Measurements from ENCODE around the gene PRKCG. TPM values are rescaled to one million over a fixed set of nuclear protein-coding genes. Genes with fewer than 3 reads are reported as not detected.

The PRKCG gene
- polyA plus RNA-seq, 1 experiment, result not detected

GRCh38 chr19:53894707-53895106, 12.7 kb downstream of the PRKCG start:
- CTCF ChIA-PET, result interaction anchor here (0.9 kb wide), 1 partner anchor 9 kb away, joined by 3 read pairs; no protein-coding TSS in a partner anchor
- Histone ChIP-seq H3K4me3 (ENCODE audit: low read depth, low read length) (no peak overlapping the region), H3K36me3 (ENCODE audit: control insufficient read depth, insufficient read depth, low read length) (no peaks in the 10 kb centered on the region), H3K27me3 (ENCODE audit: control insufficient read depth, insufficient read depth, low read length) (peaks cover 5% of the 10 kb centered on the region; the same call in 1 of the 2 replicates)
- DNase-seq (ENCODE audit: low read depth), result no peak
- TF ChIP-seq, protein P1, sequence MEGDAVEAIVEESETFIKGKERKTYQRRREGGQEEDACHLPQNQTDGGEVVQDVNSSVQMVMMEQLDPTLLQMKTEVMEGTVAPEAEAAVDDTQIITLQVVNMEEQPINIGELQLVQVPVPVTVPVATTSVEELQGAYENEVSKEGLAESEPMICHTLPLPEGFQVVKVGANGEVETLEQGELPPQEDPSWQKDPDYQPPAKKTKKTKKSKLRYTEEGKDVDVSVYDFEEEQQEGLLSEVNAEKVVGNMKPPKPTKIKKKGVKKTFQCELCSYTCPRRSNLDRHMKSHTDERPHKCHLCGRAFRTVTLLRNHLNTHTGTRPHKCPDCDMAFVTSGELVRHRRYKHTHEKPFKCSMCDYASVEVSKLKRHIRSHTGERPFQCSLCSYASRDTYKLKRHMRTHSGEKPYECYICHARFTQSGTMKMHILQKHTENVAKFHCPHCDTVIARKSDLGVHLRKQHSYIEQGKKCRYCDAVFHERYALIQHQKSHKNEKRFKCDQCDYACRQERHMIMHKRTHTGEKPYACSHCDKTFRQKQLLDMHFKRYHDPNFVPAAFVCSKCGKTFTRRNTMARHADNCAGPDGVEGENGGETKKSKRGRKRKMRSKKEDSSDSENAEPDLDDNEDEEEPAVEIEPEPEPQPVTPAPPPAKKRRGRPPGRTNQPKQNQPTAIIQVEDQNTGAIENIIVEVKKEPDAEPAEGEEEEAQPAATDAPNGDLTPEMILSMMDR (IDR thresholded peaks at IDR 0.05; ENCODE audit: insufficient read depth, low read depth, low read length), result no peak
- POLR2A ChIA-PET, result no interaction called here

- Histone ChIP-seq H3K4me3 (ENCODE audit: low read depth, low read length) (no peak overlapping the region), H3K36me3 (ENCODE audit: control insufficient read depth, insufficient read depth, low read length) (no peaks in the 10 kb centered on the region), H3K27me3 (ENCODE audit: control insufficient read depth, insufficient read depth, low read length) (peaks cover 5% of the 10 kb centered on the region; the same call in 1 of the 2 replicates)
- DNase-seq (ENCODE audit: low read depth), result no peak
- TF ChIP-seq, protein P1 (IDR thresholded peaks at IDR 0.05; ENCODE audit: insufficient read depth, low read depth, low read length), result no peak
- ChIA-PET POLR2A (no interaction called here), CTCF (interaction anchor here (2.4 kb wide), 1 partner anchor 11 kb away, joined by 16 read pairs; no protein-coding TSS in a partner anchor)
Measured at GRCh38 chr19:53896682-53897081, 14.7 kb downstream of the PRKCG start.

GRCh38 chr19:53897459-53897858, 15.5 kb downstream of the PRKCG start:
- POLR2A ChIA-PET, result no interaction called here
- no peak overlapping the region for H3K4me3 ChIP-seq (ENCODE audit: low read depth, low read length)
- DNase-seq (ENCODE audit: low read depth), result no peak
- H3K27me3 ChIP-seq (ENCODE audit: control insufficient read depth, insufficient read depth, low read length), result peaks cover 4% of the 10 kb centered on the region; the same call in 1 of the 2 replicates
- TF ChIP-seq, protein P1 (IDR thresholded peaks at IDR 0.05; ENCODE audit: insufficient read depth, low read depth, low read length), result no peak
- CTCF ChIA-PET, result interaction anchor here (2.4 kb wide), 1 partner anchor 10 kb away, joined by 16 read pairs; no protein-coding TSS in a partner anchor
- no peaks in the 10 kb centered on the region for H3K36me3 ChIP-seq (ENCODE audit: control insufficient read depth, insufficient read depth, low read length)

GRCh38 chr19:53898166-53898565, 16.2 kb downstream of the PRKCG start:
- TF ChIP-seq, protein P1 (IDR thresholded peaks at IDR 0.05; ENCODE audit: insufficient read depth, low read depth, low read length), result no peak
- H3K27me3 ChIP-seq (ENCODE audit: control insufficient read depth, insufficient read depth, low read length), result peaks cover 4% of the 10 kb centered on the region; the same call in 1 of the 2 replicates
- ChIA-PET CTCF (interaction anchor here (2.4 kb wide), 1 partner anchor 9 kb away, joined by 16 read pairs; no protein-coding TSS in a partner anchor), POLR2A (no interaction called here)
- no peak for DNase-seq (ENCODE audit: low read depth)
- no peak overlapping the region for H3K4me3 ChIP-seq (ENCODE audit: low read depth, low read length)
- H3K36me3 ChIP-seq (ENCODE audit: control insufficient read depth, insufficient read depth, low read length), result no peaks in the 10 kb centered on the region

- H3K4me3 ChIP-seq (ENCODE audit: low read depth, low read length), result no peak overlapping the region
- no peak for DNase-seq (ENCODE audit: low read depth)
- CTCF ChIA-PET, result no interaction called here
- H3K27me3 ChIP-seq (ENCODE audit: control insufficient read depth, insufficient read depth, low read length), result peaks cover 4% of the 10 kb centered on the region; the same call in 1 of the 2 replicates
- TF ChIP-seq, protein P1 (IDR thresholded peaks at IDR 0.05; ENCODE audit: insufficient read depth, low read depth, low read length), result no peak
- no peaks in the 10 kb centered on the region for H3K36me3 ChIP-seq (ENCODE audit: control insufficient read depth, insufficient read depth, low read length)
- POLR2A ChIA-PET, result no interaction called here
Measured at GRCh38 chr19:53898636-53899341, 16.8 kb downstream of the PRKCG start.
